Uterus (tissue), 2 donors: ENCODE results near the gene DMP1.

Experiments used
- POLR2A ChIP-seq, 2 donors: fragments of 450-650 bp; IDR thresholded peaks; one replicate each; pipeline ENCODE4 v1.6.1; 2016; ENCODE audit warnings: antibody characterized with exemption in 2 of 2, mild to moderate bottlenecking in 1 of 2, moderate library complexity in 1 of 2
- TF ChIP-seq, protein P1 (sequence below), 4 experiments: fragments of 200-600 bp in 2 of 4; fragments of 450-650 bp in 2 of 4; sonication (generic) in 2 of 4; IDR thresholded peaks; one replicate each; pipeline ENCODE4 v1.5.1; 2016 to 2019; ENCODE audit warnings: antibody characterized with exemption in 4 of 4, mild to moderate bottlenecking in 2 of 4, moderate library complexity in 1 of 4

DNA sequence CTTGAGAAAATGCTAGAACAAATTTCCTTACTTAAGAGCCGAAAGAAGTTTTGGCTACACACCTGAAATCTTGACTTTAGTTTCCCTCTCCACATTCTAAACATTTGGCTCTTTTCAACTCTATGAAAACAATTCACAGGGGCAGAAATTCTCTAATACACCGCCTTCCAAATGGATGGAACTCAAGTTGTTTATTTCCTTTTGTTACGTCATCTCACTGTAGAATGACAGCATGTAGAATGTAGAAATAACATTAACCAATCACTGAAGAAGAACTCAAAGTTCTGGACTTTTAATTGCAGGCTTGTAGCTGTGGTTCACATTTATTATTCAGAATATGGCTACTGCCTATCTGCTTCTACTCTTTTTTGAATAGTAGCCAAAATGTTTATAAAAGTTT, 1.9 kb downstream of the DMP1 start:
- TF ChIP-seq, protein P1, sequence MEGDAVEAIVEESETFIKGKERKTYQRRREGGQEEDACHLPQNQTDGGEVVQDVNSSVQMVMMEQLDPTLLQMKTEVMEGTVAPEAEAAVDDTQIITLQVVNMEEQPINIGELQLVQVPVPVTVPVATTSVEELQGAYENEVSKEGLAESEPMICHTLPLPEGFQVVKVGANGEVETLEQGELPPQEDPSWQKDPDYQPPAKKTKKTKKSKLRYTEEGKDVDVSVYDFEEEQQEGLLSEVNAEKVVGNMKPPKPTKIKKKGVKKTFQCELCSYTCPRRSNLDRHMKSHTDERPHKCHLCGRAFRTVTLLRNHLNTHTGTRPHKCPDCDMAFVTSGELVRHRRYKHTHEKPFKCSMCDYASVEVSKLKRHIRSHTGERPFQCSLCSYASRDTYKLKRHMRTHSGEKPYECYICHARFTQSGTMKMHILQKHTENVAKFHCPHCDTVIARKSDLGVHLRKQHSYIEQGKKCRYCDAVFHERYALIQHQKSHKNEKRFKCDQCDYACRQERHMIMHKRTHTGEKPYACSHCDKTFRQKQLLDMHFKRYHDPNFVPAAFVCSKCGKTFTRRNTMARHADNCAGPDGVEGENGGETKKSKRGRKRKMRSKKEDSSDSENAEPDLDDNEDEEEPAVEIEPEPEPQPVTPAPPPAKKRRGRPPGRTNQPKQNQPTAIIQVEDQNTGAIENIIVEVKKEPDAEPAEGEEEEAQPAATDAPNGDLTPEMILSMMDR (IDR thresholded peaks at IDR 0.05) = no peak
- no peak for TF ChIP-seq POLR2A (IDR thresholded peaks at IDR 0.05)
